Measurements from ENCODE around the gene SSBP3.

Gene SSBP3

DNA sequence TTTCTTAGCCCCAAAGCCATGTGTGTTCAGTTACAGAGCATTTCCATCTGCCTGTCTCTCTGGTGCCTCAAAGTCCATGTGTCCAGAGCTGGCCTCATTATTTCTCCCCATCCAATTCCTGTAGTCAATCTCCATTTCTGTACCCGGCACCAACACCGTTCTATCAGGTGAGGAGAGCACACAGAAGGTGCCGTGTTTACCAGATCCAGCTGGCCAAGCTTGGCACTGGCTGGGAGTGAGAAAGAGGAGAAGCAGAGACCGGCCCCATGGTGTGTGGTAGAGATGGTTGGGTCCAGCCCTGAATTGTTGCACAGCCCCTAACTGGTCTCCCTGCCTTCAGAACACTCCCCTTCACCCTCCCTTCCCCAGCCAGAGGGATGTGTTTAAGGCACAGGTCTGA lies 7.5 kb upstream of the SSBP3 start:
- peak overlapping the region; percentile 61 for H3K4me2 ChIP-seq (ENCODE audit: insufficient read depth, low read length)
- H3K79me2 ChIP-seq (ENCODE audit: insufficient read depth, low read length), result peaks cover 16% of the 10 kb centered on the region
- ATAC-seq (ENCODE audit: insufficient read depth, low read depth) (no peak), DNase-seq (no peak)
- TF ChIP-seq, protein P1, sequence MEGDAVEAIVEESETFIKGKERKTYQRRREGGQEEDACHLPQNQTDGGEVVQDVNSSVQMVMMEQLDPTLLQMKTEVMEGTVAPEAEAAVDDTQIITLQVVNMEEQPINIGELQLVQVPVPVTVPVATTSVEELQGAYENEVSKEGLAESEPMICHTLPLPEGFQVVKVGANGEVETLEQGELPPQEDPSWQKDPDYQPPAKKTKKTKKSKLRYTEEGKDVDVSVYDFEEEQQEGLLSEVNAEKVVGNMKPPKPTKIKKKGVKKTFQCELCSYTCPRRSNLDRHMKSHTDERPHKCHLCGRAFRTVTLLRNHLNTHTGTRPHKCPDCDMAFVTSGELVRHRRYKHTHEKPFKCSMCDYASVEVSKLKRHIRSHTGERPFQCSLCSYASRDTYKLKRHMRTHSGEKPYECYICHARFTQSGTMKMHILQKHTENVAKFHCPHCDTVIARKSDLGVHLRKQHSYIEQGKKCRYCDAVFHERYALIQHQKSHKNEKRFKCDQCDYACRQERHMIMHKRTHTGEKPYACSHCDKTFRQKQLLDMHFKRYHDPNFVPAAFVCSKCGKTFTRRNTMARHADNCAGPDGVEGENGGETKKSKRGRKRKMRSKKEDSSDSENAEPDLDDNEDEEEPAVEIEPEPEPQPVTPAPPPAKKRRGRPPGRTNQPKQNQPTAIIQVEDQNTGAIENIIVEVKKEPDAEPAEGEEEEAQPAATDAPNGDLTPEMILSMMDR (IDR thresholded peaks at IDR 0.05; ENCODE audit: borderline replicate concordance, extremely low read depth, low read length, poor library complexity, severe bottlenecking), result no peak
- TF ChIP-seq EZH2 (IDR thresholded peaks at IDR 0.05; ENCODE audit: borderline replicate concordance, low read depth, low read length, severe bottlenecking), result no peak
- H4K20me1 ChIP-seq (ENCODE audit: insufficient read depth, low read length), result no peaks in the 10 kb centered on the region
- H3K36me3 ChIP-seq (ENCODE audit: insufficient read depth, low read length), result no peaks in the 10 kb centered on the region
- peak overlapping the region; percentile 56 for H2AFZ ChIP-seq (ENCODE audit: low read depth, low read length)
- no peaks in the 10 kb centered on the region for H3K9me3 ChIP-seq (ENCODE audit: insufficient read depth, low read length, severe bottlenecking)
- H3K9ac ChIP-seq (ENCODE audit: low read depth, low read length), result peak overlapping the region; percentile 48
- peak overlapping the region; percentile 77 for H3K27ac ChIP-seq (ENCODE audit: low read length)
- peaks cover 64% of the 10 kb centered on the region for H3K4me1 ChIP-seq (ENCODE audit: insufficient read depth, low read length)
- 0 out of 4 replicates have a peak overlapping the region, but pooled peaks of 1 of the 2 experiments have one; percentile 52 for H3K4me3 ChIP-seq (ENCODE audit: low read depth in 1 of 2, low read length in 2 of 2)
- no peaks in the 10 kb centered on the region for H3K27me3 ChIP-seq (ENCODE audit: insufficient read depth, low read length, poor library complexity)

DNA sequence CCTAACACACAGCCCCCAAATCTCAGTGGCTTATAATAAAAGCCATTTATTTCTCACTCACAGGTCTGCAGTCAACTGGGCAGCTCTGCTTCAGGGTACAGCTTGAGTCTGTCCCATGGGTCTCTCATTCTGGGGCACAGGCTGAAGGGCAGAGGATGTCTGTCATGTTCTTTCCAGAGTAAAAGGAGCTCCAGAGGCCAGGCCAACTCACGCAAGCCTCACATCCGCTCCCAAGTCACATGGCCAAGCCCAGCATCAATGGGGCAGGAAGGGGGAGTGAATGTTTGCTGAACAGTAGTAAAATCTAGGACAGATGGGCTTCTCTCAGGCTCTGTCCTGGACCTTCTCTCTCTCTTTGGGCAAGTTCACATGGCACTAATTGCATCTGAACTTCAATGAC lies 7.1 kb upstream of the SSBP3 start:
- H3K4me3 ChIP-seq (ENCODE audit: low read depth in 1 of 2, low read length in 2 of 2), result peak overlapping the region; percentile 8 to 52; a peak in 3 of 4 replicates

DNA sequence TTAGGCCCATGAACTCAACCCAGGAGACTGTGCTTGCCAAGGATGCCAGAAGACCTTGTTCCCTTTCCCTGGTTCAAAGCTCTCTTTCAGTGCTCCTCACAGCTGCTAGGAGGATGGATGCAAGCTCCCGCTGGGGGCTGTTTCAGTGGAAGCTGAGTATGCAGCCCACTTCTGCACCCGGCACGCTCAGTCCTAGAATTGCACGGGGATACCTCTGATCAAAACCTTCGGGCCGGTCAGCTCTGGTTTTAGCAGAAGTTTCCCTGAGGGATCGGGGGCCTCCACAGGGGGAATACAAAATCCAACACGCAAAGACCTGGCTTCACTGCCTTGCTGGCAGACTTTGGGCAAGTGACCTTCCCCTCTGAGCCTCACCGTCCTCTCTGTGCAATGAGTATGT lies 4.2 kb upstream of the SSBP3 start:
- Histone ChIP-seq H2AFZ (ENCODE audit: low read depth, low read length) (no peak overlapping the region), H3K4me1 (ENCODE audit: insufficient read depth, low read length) (peaks cover 59% of the 10 kb centered on the region), H3K9me3 (ENCODE audit: insufficient read depth, low read length, severe bottlenecking) (no peaks in the 10 kb centered on the region), H3K27ac (ENCODE audit: low read length) (peak overlapping the region; percentile 85), H3K9ac (ENCODE audit: low read depth, low read length) (no peak overlapping the region), H3K36me3 (ENCODE audit: insufficient read depth, low read length) (no peaks in the 10 kb centered on the region; the same call in 1 of the 2 replicates), H3K4me2 (ENCODE audit: insufficient read depth, low read length) (no peak overlapping the region), H3K4me3 (ENCODE audit: low read depth in 1 of 2, low read length in 2 of 2) (no peak overlapping the region), H4K20me1 (ENCODE audit: insufficient read depth, low read length) (peaks cover under 1% of the 10 kb centered on the region; the same call in 1 of the 2 replicates), H3K79me2 (ENCODE audit: insufficient read depth, low read length) (peaks cover 26% of the 10 kb centered on the region), H3K27me3 (ENCODE audit: insufficient read depth, low read length, poor library complexity) (no peaks in the 10 kb centered on the region)
- DNase-seq, result no peak
- ATAC-seq (ENCODE audit: insufficient read depth, low read depth), result no peak
- TF ChIP-seq, protein P1 (IDR thresholded peaks at IDR 0.05; ENCODE audit: borderline replicate concordance, extremely low read depth, low read length, poor library complexity, severe bottlenecking), result no peak
- TF ChIP-seq EZH2 (IDR thresholded peaks at IDR 0.05; ENCODE audit: borderline replicate concordance, low read depth, low read length, severe bottlenecking), result no peak

More for the DNA sequence above, 7.1 kb upstream of the SSBP3 start:
- Histone ChIP-seq H3K9ac (ENCODE audit: low read depth, low read length) (peak overlapping the region; percentile 48), H2AFZ (ENCODE audit: low read depth, low read length) (peak overlapping the region; percentile 56), H3K36me3 (ENCODE audit: insufficient read depth, low read length) (no peaks in the 10 kb centered on the region), H3K27ac (ENCODE audit: low read length) (peak overlapping the region; percentile 77), H3K4me1 (ENCODE audit: insufficient read depth, low read length) (peaks cover 68% of the 10 kb centered on the region), H3K79me2 (ENCODE audit: insufficient read depth, low read length) (peaks cover 16% of the 10 kb centered on the region), H3K9me3 (ENCODE audit: insufficient read depth, low read length, severe bottlenecking) (no peaks in the 10 kb centered on the region), H3K27me3 (ENCODE audit: insufficient read depth, low read length, poor library complexity) (no peaks in the 10 kb centered on the region), H3K4me2 (ENCODE audit: insufficient read depth, low read length) (peak overlapping the region; percentile 61), H4K20me1 (ENCODE audit: insufficient read depth, low read length) (no peaks in the 10 kb centered on the region)
- peak; percentile 84 for ATAC-seq (ENCODE audit: insufficient read depth, low read depth)
- DNase-seq, result peak; percentile 81
- TF ChIP-seq, protein P1 (IDR thresholded peaks at IDR 0.05; ENCODE audit: borderline replicate concordance, extremely low read depth, low read length, poor library complexity, severe bottlenecking), result no peak
- no peak for TF ChIP-seq EZH2 (IDR thresholded peaks at IDR 0.05; ENCODE audit: borderline replicate concordance, low read depth, low read length, severe bottlenecking)

Measured in DND-41 (cell line).